Left ventricle myocardium inferior (tissue), 1 donor: ENCODE measurements around the gene LRMDA. TPM values are rescaled to one million over a fixed set of nuclear protein-coding genes. Genes with fewer than 3 reads are reported as not detected.

Experiments used
- DNase-seq: peaks from one replicate; pipeline ENCODE4 v3.0.0-alpha.2; 2020
- H3K27ac ChIP-seq: fragments of 200-600 bp; replicated peaks from 2 replicates; pipeline ENCODE4 v1.8.0; 2021
- H3K27me3 ChIP-seq: fragments of 200-600 bp; 2 replicates; pipeline ENCODE4 v1.8.0; 2021; ENCODE audit warnings: low read depth
- H3K36me3 ChIP-seq: fragments of 200-600 bp; 2 replicates; pipeline ENCODE4 v1.8.0; 2021
- H3K4me1 ChIP-seq: fragments of 200-600 bp; 2 replicates; pipeline ENCODE4 v1.8.0; 2021
- H3K4me3 ChIP-seq: fragments of 200-600 bp; 2 replicates; pipeline ENCODE4 v1.8.0; 2021; ENCODE audit warnings: mild to moderate bottlenecking, moderate library complexity
- H3K9me3 ChIP-seq: fragments of 200-600 bp; replicated peaks from 2 replicates; pipeline ENCODE4 v1.8.0; 2021
- intact Hi-C: fragments of 100-400 bp; cut with micrococcal nuclease; formaldehyde crosslinking; loops from one replicate; pipeline ENCODE4 v1.11.0; 2022
- total RNA-seq: library from RNA; stranded (reverse); fragmentation: NEBNext Ultra II Directional; extraction: Animal tissue kit (Norgen Biotek cat#: 25700); gene quantifications from one replicate; pipeline ENCODE4 v1.2.1, GENCODE V29; 2021
- TF ChIP-seq, protein P1 (sequence below): fragments of 200-600 bp; IDR thresholded peaks from 2 replicates; pipeline ENCODE4 v1.8.0; 2021; ENCODE audit warnings: antibody characterized with exemption, mild to moderate bottlenecking, borderline replicate concordance
- donor health status: DM: no; HTN: yes; CAD: no; lungs with severe emphysema.

Gene LRMDA
- total RNA-seq, 1 donor from 2014 or later = 18.7 TPM

DNA sequence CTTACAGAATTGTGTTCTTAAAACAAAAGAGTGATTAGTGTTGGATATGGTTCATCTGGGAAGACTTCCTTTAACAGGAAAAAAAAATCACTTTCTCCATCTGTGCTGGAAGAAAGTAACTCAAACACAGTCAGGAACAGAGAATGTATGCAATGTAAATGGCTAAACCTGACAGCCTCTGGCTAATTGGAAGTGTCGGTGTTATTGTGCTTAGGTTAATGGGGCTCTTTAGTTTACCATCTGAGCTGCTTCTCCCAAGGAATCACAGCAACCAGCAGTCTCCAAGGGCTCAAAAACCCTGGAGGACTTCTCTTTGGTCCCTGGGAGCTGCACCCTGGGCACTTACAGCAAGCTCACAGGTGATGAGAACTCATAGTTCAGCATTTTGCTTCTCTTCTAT is 724.5 kb downstream of the LRMDA start:
- H3K27me3 ChIP-seq = no peaks in the 10 kb centered on the region
- intact Hi-C loops = no loop called here
- H3K9me3 ChIP-seq = peaks cover 28% of the 10 kb centered on the region
- DNase-seq = no peak
- no peaks in the 10 kb centered on the region for H3K4me1 ChIP-seq
- H3K27ac ChIP-seq = no peak overlapping the region
- no peak overlapping the region for H3K4me3 ChIP-seq
- no peaks in the 10 kb centered on the region for H3K36me3 ChIP-seq
- TF ChIP-seq, protein P1, sequence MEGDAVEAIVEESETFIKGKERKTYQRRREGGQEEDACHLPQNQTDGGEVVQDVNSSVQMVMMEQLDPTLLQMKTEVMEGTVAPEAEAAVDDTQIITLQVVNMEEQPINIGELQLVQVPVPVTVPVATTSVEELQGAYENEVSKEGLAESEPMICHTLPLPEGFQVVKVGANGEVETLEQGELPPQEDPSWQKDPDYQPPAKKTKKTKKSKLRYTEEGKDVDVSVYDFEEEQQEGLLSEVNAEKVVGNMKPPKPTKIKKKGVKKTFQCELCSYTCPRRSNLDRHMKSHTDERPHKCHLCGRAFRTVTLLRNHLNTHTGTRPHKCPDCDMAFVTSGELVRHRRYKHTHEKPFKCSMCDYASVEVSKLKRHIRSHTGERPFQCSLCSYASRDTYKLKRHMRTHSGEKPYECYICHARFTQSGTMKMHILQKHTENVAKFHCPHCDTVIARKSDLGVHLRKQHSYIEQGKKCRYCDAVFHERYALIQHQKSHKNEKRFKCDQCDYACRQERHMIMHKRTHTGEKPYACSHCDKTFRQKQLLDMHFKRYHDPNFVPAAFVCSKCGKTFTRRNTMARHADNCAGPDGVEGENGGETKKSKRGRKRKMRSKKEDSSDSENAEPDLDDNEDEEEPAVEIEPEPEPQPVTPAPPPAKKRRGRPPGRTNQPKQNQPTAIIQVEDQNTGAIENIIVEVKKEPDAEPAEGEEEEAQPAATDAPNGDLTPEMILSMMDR = no peak

DNA sequence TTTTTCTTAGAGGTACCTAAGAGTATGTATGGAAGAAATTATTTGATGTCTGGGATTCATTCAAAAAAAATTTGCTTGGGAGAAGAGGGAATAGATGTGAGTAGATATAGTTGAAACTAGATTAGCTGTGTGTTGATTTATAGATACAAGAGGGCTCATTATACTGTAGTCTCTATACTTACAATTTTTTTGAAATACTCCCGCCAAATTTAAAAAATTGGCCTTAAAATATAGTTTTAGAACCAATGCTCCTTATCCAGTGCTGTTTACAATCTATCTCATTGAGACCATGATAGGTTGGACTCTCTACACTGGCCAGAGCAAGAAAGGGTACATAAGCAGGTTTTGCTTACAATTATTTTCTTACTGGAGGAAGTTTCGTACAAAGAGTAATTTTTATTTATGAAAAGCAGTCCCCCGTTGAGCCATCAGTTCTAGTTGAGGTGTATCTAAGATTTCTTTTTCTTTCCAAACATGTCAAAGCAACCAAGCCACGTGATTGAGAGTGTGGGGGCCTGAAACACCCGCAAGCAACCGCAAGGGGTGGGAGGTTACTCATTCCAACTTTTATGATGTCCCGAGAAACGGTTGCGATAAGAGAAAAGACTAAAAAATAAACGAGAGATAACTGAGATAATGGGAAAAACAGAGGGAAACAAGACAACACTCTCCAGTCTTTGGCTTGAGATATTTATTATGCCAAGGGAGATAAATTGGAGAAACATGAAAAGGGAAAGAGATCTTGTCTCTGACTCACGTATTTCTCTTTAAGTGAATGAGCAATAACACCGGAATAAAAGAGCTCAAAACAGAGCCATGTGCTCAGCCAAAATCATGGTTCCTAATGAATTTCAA is 729.2 kb downstream of the LRMDA start:
- TF ChIP-seq, protein P1 = no peak
- intact Hi-C loops = no loop called here
- no peaks in the 10 kb centered on the region for H3K4me1 ChIP-seq
- no peak overlapping the region for H3K4me3 ChIP-seq
- H3K9me3 ChIP-seq = no peaks in the 10 kb centered on the region
- no peaks in the 10 kb centered on the region for H3K27me3 ChIP-seq
- DNase-seq = no peak
- no peak overlapping the region for H3K27ac ChIP-seq
- H3K36me3 ChIP-seq = no peaks in the 10 kb centered on the region

DNA sequence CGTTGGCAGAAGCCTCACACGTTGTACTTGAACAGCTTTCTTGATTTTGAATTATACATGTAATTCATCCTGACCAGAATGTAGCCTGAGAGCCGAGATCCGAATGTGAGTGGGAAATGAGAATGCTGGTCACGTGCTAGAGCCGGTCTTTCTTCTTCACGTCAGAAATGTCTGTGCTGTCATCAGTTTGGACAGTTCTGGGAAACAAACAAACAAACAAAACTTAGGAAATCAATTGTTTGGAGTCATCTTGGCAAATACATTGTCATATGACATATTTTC is 729.8 kb downstream of the LRMDA start:
- Histone ChIP-seq H3K27me3 (no peaks in the 10 kb centered on the region), H3K9me3 (peaks cover 3% of the 10 kb centered on the region), H3K4me3 (no peak overlapping the region), H3K27ac (no peak overlapping the region), H3K4me1 (no peaks in the 10 kb centered on the region), H3K36me3 (no peaks in the 10 kb centered on the region)
- TF ChIP-seq, protein P1 = no peak
- intact Hi-C loops = no loop called here
- no peak for DNase-seq

DNA sequence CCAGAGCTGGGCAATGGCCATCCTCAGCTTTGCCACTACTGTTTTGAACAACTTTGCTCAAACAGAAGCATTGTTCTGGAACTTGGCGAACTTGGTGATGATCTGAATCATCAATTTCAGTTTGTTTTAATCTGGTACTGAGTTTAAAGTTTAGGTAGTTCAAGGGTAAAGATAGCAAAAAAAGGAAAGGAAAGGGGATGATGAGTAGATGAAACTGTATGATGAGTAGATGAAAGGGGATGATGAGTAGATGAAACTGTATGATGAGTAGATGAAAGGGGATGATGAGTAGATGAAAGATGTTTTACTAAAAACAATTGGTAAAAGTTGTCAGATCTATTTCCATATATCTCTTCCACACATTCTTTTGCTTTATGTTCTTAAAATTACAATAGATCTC is 737.0 kb downstream of the LRMDA start:
- no peaks in the 10 kb centered on the region for H3K4me1 ChIP-seq
- no peak overlapping the region for H3K4me3 ChIP-seq
- H3K27me3 ChIP-seq = no peaks in the 10 kb centered on the region
- no peak for DNase-seq
- H3K27ac ChIP-seq = no peak overlapping the region
- peaks cover 7% of the 10 kb centered on the region for H3K9me3 ChIP-seq
- intact Hi-C loops = no loop called here
- H3K36me3 ChIP-seq = no peaks in the 10 kb centered on the region
- TF ChIP-seq, protein P1 = no peak

DNA sequence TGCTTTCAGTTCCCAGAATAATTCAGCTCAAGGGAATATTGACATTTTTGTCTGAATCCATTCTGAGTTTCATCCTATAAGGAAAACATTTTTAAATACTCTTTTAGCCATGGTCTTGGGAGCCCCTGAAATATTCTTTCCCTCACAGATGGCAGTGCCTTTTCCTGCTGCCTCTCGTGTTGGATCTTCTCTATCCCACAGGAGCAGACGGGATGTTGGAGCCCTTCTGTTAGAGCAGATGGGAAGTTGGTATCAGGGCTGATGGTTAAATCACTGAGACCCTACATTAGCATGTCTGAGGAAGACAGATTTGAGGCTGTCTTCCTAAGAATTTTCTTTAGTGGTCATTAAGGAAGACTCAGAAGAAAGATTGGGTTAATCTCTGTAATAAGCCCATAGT is 737.8 kb downstream of the LRMDA start:
- TF ChIP-seq, protein P1 = no peak
- intact Hi-C loops = no loop called here
- DNase-seq = no peak
- no peaks in the 10 kb centered on the region for H3K36me3 ChIP-seq
- H3K27me3 ChIP-seq = no peaks in the 10 kb centered on the region
- H3K4me1 ChIP-seq = no peaks in the 10 kb centered on the region
- peaks cover 7% of the 10 kb centered on the region for H3K9me3 ChIP-seq
- H3K4me3 ChIP-seq = no peak overlapping the region
- no peak overlapping the region for H3K27ac ChIP-seq
